Measurements from ENCODE around the gene RBSN. TPM values are rescaled to one million over a fixed set of nuclear protein-coding genes. Genes with fewer than 3 reads are reported as not detected.

RBSN gene
- total RNA-seq, 4 donors from 2014 or later = 26.8 to 42.6 (median 28.6) TPM

- H3K27me3 ChIP-seq = no peaks in the 10 kb centered on the region
- H3K36me3 ChIP-seq = peaks cover 0 to 94% of the 10 kb centered on the region in 2 donors
- H3K4me3 ChIP-seq = no peak overlapping the region
- in situ Hi-C loops (cut with MboI; ENCODE audit: low sequenced_read_pairs in 4 of 4) (loop anchor here in 1 of 4 donors (25.0 kb wide), 1 partner anchor 383 kb away; the partner anchor contains the start of gene CCDC174), intact Hi-C loops (cut with DNase I; ENCODE audit: low total_unique reads) (no loop called here)
- H3K27ac ChIP-seq = no peak overlapping the region
- DNase-seq (no peak), ATAC-seq (no peak)
- no peaks in the 10 kb centered on the region for H3K4me1 ChIP-seq
- TF ChIP-seq POLR2A (IDR thresholded peaks at IDR 0.05) (no peak), CTCF (IDR thresholded peaks at IDR 0.05 in 4 of 5, conservative IDR thresholded peaks at IDR 0.05 in 1 of 5) (no peak)
- no peaks in the 10 kb centered on the region for H3K9me3 ChIP-seq
Observed at GRCh38 chr3:15045667-15046066, 53.3 kb downstream of the RBSN start.

GRCh38 chr3:15044326-15044725, 54.6 kb downstream of the RBSN start:
- intact Hi-C loops (cut with DNase I; ENCODE audit: low total_unique reads) (no loop called here), in situ Hi-C loops (cut with MboI; ENCODE audit: low sequenced_read_pairs in 4 of 4) (loop anchor here in 1 of 4 donors (25.0 kb wide), 1 partner anchor 382 kb away; the partner anchor contains the start of gene CCDC174)
- H3K4me1 ChIP-seq = no peaks in the 10 kb centered on the region
- no peak for ATAC-seq
- DNase-seq = no peak
- no peaks in the 10 kb centered on the region for H3K27me3 ChIP-seq
- TF ChIP-seq POLR2A (IDR thresholded peaks at IDR 0.05) (no peak), CTCF (IDR thresholded peaks at IDR 0.05 in 4 of 5, conservative IDR thresholded peaks at IDR 0.05 in 1 of 5) (no peak)
- H3K27ac ChIP-seq = no peak overlapping the region
- no peaks in the 10 kb centered on the region for H3K9me3 ChIP-seq
- peaks cover 0 to 89% of the 10 kb centered on the region in 2 donors for H3K36me3 ChIP-seq
- no peak overlapping the region for H3K4me3 ChIP-seq

DNA sequence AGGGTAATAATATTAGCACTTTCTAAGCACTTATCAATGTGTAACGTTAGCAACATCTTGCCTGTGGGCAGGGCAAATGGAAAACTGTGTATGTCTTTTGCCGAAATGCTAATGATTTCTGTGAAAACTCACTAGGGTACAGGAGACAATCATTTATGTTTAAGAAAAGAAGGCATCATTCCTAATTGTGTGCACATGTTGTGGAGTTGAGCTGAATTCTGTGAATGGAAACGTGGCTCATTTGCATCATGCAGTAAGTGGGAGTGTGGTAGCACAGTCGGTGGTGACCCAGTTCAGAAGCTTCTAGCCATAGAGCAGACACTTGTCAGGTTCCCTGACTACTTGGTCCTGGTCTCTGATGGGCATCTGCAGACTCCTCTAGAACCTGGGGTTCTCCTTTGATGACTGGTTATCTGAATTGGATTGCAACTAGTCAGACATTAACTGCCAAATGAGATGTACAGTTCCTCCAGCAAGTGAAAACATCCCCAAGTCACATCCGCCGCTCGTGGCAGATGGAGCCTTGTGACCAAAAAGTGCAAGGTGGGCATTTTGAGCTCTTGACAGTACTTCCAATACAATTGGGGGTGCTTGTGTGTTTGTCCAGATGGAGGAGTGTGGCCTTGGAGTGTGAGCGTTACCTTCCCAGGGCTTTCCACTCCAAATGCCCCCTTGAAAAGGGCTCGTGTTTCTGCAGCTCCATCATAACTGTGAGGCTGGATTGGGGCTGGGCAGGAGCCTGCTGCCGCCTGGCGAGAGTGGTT, 55.4 kb downstream of the RBSN start:
- no peaks in the 10 kb centered on the region for H3K9me3 ChIP-seq
- DNase-seq = no peak
- intact Hi-C loops (cut with DNase I; ENCODE audit: low total_unique reads) (no loop called here), in situ Hi-C loops (cut with MboI; ENCODE audit: low sequenced_read_pairs in 4 of 4) (loop anchor here in 1 of 4 donors (25.0 kb wide), 1 partner anchor 381 kb away; the partner anchor contains the start of gene CCDC174)
- ATAC-seq = no peak
- no peaks in the 10 kb centered on the region for H3K27me3 ChIP-seq
- TF ChIP-seq CTCF (IDR thresholded peaks at IDR 0.05 in 4 of 5, conservative IDR thresholded peaks at IDR 0.05 in 1 of 5) (no peak), POLR2A (IDR thresholded peaks at IDR 0.05) (no peak)
- H3K4me1 ChIP-seq = no peaks in the 10 kb centered on the region
- H3K27ac ChIP-seq = no peak overlapping the region
- H3K36me3 ChIP-seq = peaks cover 0 to 87% of the 10 kb centered on the region in 2 donors
- no peak overlapping the region for H3K4me3 ChIP-seq

DNA sequence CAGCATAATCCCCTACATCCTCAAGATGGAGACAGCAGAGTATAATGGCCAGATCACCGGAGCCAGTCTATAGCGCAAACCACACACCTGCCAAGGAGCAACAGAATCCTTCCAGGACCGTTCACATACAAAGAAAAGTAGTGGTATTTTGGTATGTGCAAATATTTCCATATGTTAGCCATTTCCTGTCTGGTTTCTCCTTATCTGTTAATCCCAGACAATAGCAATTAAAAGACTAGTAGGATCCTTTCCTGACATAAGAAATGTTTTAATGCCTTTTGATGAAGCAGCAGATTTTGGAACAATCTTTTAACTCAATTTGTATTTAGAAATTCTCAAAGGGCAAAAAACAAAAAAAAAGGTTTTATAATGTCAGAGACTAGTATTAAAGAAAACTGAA, 56.0 kb downstream of the RBSN start:
- intact Hi-C loops (cut with DNase I; ENCODE audit: low total_unique reads) (no loop called here), in situ Hi-C loops (cut with MboI; ENCODE audit: low sequenced_read_pairs in 4 of 4) (loop anchor here in 1 of 4 donors (25.0 kb wide), 1 partner anchor 381 kb away; the partner anchor contains the start of gene CCDC174)
- Histone ChIP-seq H3K27me3 (no peaks in the 10 kb centered on the region), H3K4me3 (no peak overlapping the region), H3K27ac (peak overlapping the region in 1 of 4 donors; percentile 14), H3K4me1 (no peaks in the 10 kb centered on the region), H3K9me3 (no peaks in the 10 kb centered on the region), H3K36me3 (peaks cover 0 to 86% of the 10 kb centered on the region in 2 donors)
- DNase-seq (no peak), ATAC-seq (no peak)
- no peak for TF ChIP-seq CTCF (IDR thresholded peaks at IDR 0.05 in 4 of 5, conservative IDR thresholded peaks at IDR 0.05 in 1 of 5)
- no peak for TF ChIP-seq POLR2A (IDR thresholded peaks at IDR 0.05)
